Tibial nerve (tissue), 4 donors: ENCODE results near the gene RAB40C. TPM values are rescaled to one million over a fixed set of nuclear protein-coding genes. Genes with fewer than 3 reads are reported as not detected.

Experiments used
- DNase-seq, 2 donors: peaks; one replicate each; pipeline ENCODE4 v3.0.0-alpha.2; 2019; ENCODE audit warnings: low spot score in 2 of 2
- H3K27ac ChIP-seq, 4 donors: fragments of 200-600 bp; sonication (generic) in 3 of 4; one replicate each; pipeline ENCODE4 v1.5.1; 2017 to 2019; ENCODE audit warnings: mild to moderate bottlenecking in 1 of 4
- H3K27me3 ChIP-seq, 2 donors: fragments of 200-600 bp; sonication (generic) in 1 of 2; one replicate each; pipeline versions ENCODE4 v1.5.1 to v1.6.0; 2017 to 2019
- H3K36me3 ChIP-seq, 3 donors: fragments of 200-600 bp; sonication (generic); one replicate each; pipeline ENCODE4 v1.5.1; 2018 to 2019
- H3K4me1 ChIP-seq, 4 donors: fragments of 200-600 bp; sonication (generic) in 3 of 4; one replicate each; pipeline ENCODE4 v1.5.1; 2017 to 2019
- H3K4me3 ChIP-seq, 4 donors: fragments of 200-600 bp; sonication (generic) in 3 of 4; one replicate each; pipeline ENCODE4 v1.5.1; 2017 to 2019; ENCODE audit warnings: mild to moderate bottlenecking in 1 of 4, moderate library complexity in 1 of 4
- H3K9me3 ChIP-seq, 4 donors: fragments of 200-600 bp; sonication (generic) in 3 of 4; one replicate each; pipeline ENCODE4 v1.5.1; 2017 to 2019
- EP300 ChIP-seq, 2 donors: sonication (generic); formaldehyde crosslinking; IDR thresholded peaks; one replicate each; pipeline ENCODE4 v1.6.1; 2017; ENCODE audit warnings: antibody characterized with exemption in 2 of 2, mild to moderate bottlenecking in 1 of 2
- POLR2A ChIP-seq, 2 donors: fragments of 450-650 bp; IDR thresholded peaks; one replicate each; pipeline ENCODE4 v1.6.1; 2017; ENCODE audit warnings: antibody characterized with exemption in 2 of 2, mild to moderate bottlenecking in 2 of 2, moderate library complexity in 2 of 2
- WGBS, 2 donors: methylation state at CpG; one replicate each; pipeline ENCODE4 v1.1.5; 2018; 5-methylcytosine and 5-hydroxymethylcytosine counted together
- total RNA-seq, 4 donors: library from RNA; depleted of rRNA; stranded (reverse); fragments of >200 nt; gene quantifications; one replicate each; pipeline ENCODE4 v1.1.0, GENCODE V29; 2016
- TF ChIP-seq, protein P1 (sequence below), 5 experiments: fragments of 200-600 bp in 3 of 5; fragments of 450-650 bp in 2 of 5; sonication (generic) in 3 of 5; IDR thresholded peaks; one replicate each; pipeline ENCODE4 v1.5.1; 2016 to 2019; ENCODE audit warnings: antibody characterized with exemption in 5 of 5, mild to moderate bottlenecking in 3 of 5, moderate library complexity in 2 of 5

The RAB40C gene
- total RNA-seq, 4 donors from 2014 or later, result 21.1 to 30.6 (median 27.5) TPM

DNA sequence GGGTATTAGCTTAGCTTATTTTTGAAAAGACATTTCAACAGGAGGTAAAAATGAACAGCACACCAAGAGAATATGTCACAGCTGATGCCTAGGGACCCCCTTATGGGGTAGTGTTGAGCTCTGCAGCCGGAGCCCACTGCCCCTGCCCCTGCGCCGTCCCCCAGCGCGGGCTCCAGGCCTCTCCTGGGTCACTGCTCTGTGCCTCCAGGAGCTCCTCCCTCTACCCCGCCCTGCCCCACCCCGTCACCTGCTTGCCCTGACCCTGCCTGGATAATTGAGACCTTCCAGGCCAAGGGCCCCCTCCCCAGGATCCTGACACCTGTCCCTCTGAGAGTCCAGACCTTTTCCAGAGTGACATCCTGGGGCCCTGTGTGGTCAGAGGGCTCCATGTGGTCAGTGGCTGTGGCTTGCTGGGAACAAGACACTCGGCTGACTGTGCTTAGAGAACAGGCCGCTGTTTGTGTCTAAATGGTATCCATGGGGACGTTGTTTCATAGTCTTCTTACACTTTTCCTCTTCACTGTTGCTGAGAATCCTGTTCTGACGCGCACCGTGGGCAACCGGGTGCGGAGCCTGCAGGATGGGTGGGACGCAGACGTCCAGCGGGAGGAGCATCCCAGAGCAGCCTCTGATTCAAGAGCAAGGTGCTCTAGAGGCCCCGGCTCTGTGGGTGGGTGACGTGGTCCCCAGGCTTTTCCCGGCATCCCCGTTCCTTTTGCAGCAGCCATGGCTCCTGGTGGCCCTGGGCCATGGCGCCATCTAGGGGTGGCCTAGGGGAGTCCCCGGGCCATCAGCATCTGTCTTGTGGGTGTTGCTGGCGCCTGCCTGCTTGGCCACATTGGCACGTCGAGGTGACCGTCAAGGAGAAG, 20.9 kb downstream of the RAB40C start:
- Histone ChIP-seq H3K27ac (peak overlapping the region in 2 of 4 donors; percentile 77 to 88), H3K27me3 (no peaks in the 10 kb centered on the region), H3K36me3 (peaks cover 0 to 10% (median 0%) of the 10 kb centered on the region in 3 donors), H3K9me3 (no peaks in the 10 kb centered on the region), H3K4me3 (no peak overlapping the region), H3K4me1 (peaks cover 0 to 26% (median 10%) of the 10 kb centered on the region in 4 donors)
- DNase-seq, result peak in 1 of 2 donors; percentile 36
- TF ChIP-seq POLR2A (IDR thresholded peaks at IDR 0.05), result no peak
- peak in 1 of 2 donors; percentile 20 for TF ChIP-seq EP300 (IDR thresholded peaks at IDR 0.05)
- TF ChIP-seq, protein P1, sequence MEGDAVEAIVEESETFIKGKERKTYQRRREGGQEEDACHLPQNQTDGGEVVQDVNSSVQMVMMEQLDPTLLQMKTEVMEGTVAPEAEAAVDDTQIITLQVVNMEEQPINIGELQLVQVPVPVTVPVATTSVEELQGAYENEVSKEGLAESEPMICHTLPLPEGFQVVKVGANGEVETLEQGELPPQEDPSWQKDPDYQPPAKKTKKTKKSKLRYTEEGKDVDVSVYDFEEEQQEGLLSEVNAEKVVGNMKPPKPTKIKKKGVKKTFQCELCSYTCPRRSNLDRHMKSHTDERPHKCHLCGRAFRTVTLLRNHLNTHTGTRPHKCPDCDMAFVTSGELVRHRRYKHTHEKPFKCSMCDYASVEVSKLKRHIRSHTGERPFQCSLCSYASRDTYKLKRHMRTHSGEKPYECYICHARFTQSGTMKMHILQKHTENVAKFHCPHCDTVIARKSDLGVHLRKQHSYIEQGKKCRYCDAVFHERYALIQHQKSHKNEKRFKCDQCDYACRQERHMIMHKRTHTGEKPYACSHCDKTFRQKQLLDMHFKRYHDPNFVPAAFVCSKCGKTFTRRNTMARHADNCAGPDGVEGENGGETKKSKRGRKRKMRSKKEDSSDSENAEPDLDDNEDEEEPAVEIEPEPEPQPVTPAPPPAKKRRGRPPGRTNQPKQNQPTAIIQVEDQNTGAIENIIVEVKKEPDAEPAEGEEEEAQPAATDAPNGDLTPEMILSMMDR (IDR thresholded peaks at IDR 0.05), result peak; percentile 67 to 81 (median 77)
- 49 to 68% methylated on average over 21 to 23 of the region's 28 CpGs for WGBS, 2 donors

DNA sequence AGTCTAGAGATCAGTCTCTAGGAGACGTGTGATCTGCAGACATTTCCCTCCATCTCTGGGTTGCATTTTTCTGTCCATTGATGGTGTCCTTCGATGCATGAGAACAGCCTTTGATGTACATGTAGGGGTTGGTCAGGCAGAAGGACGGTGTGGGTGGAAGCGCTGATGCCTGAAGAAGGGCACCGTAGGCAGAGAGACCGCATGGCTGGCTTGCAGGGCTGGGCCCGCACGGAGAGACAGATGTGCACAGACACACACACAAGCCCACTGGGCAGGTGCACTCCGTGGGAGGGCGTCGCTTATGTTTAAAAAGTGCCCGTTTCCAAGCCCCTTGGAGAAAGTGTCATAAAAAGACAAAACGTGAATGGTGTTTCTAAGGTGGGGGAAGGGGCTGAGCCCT, 25.3 kb downstream of the RAB40C start:
- Histone ChIP-seq H3K36me3 (peaks cover 0 to 39% (median 0%) of the 10 kb centered on the region in 3 donors), H3K4me1 (peaks cover 0 to 12% (median 6%) of the 10 kb centered on the region in 4 donors), H3K27me3 (no peaks in the 10 kb centered on the region), H3K27ac (no peak overlapping the region), H3K4me3 (no peak overlapping the region), H3K9me3 (no peaks in the 10 kb centered on the region)
- 89% methylated on average over 13 of the region's 13 CpGs for WGBS, 2 donors
- TF ChIP-seq POLR2A (IDR thresholded peaks at IDR 0.05) (no peak), EP300 (IDR thresholded peaks at IDR 0.05) (no peak)
- TF ChIP-seq, protein P1 (IDR thresholded peaks at IDR 0.05), result no peak
- DNase-seq, result no peak

GRCh38 chr16:616733-617586, 27.1 kb downstream of the RAB40C start:
- H3K9me3 ChIP-seq, result no peaks in the 10 kb centered on the region
- no peak for DNase-seq
- WGBS, 2 donors, result 92 to 93% methylated on average over 36 to 38 of the region's 39 CpGs
- H3K36me3 ChIP-seq, result peaks cover 0 to 39% (median 0%) of the 10 kb centered on the region in 3 donors
- H3K27me3 ChIP-seq, result no peaks in the 10 kb centered on the region
- peaks cover 0 to 11% (median 0%) of the 10 kb centered on the region in 4 donors for H3K4me1 ChIP-seq
- H3K27ac ChIP-seq, result no peak overlapping the region
- no peak for TF ChIP-seq EP300 (IDR thresholded peaks at IDR 0.05)
- TF ChIP-seq, protein P1 (IDR thresholded peaks at IDR 0.05), result no peak
- no peak for TF ChIP-seq POLR2A (IDR thresholded peaks at IDR 0.05)
- H3K4me3 ChIP-seq, result no peak overlapping the region

GRCh38 chr16:617855-618254, 28.0 kb downstream of the RAB40C start:
- Histone ChIP-seq H3K27me3 (no peaks in the 10 kb centered on the region), H3K27ac (no peak overlapping the region), H3K4me3 (no peak overlapping the region), H3K9me3 (no peaks in the 10 kb centered on the region), H3K36me3 (peaks cover 0 to 39% (median 0%) of the 10 kb centered on the region in 3 donors), H3K4me1 (peaks cover 0 to 16% (median 0%) of the 10 kb centered on the region in 4 donors)
- 88 to 91% methylated on average over 13 to 16 of the region's 16 CpGs for WGBS, 2 donors
- no peak for DNase-seq
- no peak for TF ChIP-seq EP300 (IDR thresholded peaks at IDR 0.05)
- TF ChIP-seq POLR2A (IDR thresholded peaks at IDR 0.05), result no peak
- TF ChIP-seq, protein P1 (IDR thresholded peaks at IDR 0.05), result no peak
